ENCODE measurements around the gene PAM.

Gene PAM

DNA sequence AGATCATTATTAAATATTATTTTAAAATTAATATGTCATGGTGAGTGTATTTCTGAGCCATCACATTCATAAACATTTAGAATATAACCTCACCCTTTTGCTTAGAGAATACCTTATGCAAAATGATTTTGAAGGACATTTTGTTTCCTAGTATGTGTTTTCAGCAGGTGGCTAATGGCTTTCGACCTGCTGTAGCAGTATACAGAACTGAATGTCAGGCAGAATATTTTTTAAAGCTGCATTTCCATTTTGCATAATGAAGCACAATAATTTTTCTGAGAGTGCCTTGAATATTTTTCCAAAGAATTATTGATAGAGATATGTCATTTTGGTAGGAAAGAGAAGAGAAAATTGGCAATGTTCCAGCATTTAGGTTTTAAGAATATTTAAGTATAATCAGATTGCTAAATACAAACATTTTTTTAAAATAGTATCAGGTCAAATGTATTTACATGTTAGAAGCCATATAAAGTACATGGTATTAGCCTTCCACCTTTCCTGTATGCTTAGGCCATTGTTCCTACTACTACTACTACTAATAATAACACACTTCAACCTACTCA lies 42.3 kb downstream of the PAM start:
- no peak overlapping the region for H3K9ac ChIP-seq (ENCODE audit: low read length)
- no peaks in the 10 kb centered on the region for H3K27me3 ChIP-seq (replicated peaks; ENCODE audit: control insufficient read depth, insufficient read depth, low read length)
- peaks cover 16% of the 10 kb centered on the region for H3K4me1 ChIP-seq (ENCODE audit: control insufficient read depth, insufficient read depth, low read length)
- no peak overlapping the region for H3K4me3 ChIP-seq (ENCODE audit: low read length)
- H3K9me3 ChIP-seq (ENCODE audit: control insufficient read depth, low read length): no peaks in the 10 kb centered on the region
- H3K36me3 ChIP-seq (ENCODE audit: control insufficient read depth, insufficient read depth, low read length, severe bottlenecking): no peaks in the 10 kb centered on the region
- no peak for DNase-seq (ENCODE audit: low read depth)

DNA sequence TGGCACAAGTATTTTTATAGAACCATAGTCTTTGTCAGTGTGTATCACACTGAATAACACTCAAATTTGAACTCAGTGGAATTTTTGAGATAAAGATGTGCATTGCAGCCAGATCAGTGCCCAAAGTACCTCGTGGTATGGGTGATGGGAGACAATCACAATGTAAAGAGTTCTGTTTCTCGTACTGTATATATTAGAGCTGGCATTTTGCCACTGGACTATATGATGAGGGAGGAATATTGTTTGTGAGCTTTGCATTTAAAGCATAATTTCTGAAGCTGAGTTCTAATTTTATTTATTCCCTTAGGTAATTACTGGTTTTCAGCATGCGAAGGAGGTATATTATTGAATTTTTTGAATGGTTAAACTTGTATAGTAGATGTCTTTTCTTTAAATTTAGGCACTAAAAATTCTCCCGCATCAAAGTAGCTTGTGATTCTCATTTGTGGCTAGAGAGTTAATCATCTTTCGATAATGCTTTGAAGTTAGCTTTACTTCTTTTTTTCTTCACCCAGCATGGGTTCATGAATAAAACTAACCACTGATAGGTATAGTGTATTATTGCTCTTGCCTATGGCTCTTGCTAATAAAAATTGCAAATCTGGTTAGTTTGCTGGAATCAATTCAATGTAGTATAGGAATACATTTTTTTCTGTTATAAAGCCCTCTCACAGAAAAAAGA lies 43.1 kb downstream of the PAM start:
- H3K4me1 ChIP-seq (ENCODE audit: control insufficient read depth, insufficient read depth, low read length): peaks cover 16% of the 10 kb centered on the region
- no peak overlapping the region for H3K4me3 ChIP-seq (ENCODE audit: low read length)
- DNase-seq (ENCODE audit: low read depth): no peak
- no peaks in the 10 kb centered on the region for H3K9me3 ChIP-seq (ENCODE audit: control insufficient read depth, low read length)
- no peaks in the 10 kb centered on the region for H3K36me3 ChIP-seq (ENCODE audit: control insufficient read depth, insufficient read depth, low read length, severe bottlenecking)
- no peak overlapping the region for H3K9ac ChIP-seq (ENCODE audit: low read length)
- no peaks in the 10 kb centered on the region for H3K27me3 ChIP-seq (replicated peaks; ENCODE audit: control insufficient read depth, insufficient read depth, low read length)

DNA sequence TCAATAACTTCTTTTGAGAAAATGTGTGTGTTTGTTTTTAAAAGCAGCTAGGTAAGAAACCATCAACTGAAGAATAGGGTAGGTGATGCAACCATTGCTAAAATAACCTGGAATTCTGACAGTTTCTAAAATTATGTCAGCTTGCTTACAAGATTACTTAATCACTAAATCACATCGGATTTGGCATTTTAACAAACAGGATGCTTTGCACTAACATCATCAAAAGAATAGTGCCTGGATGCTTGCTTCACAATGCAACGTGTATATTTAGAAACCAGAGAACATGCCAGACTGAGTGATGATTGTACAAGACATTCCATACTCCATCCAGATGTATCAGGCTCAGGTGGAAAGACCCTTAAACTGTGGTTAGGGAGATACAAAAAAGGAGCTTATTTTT lies 43.9 kb downstream of the PAM start:
- DNase-seq (ENCODE audit: low read depth): peak; percentile 56
- Histone ChIP-seq H3K9ac (ENCODE audit: low read length) (no peak overlapping the region), H3K4me1 (ENCODE audit: control insufficient read depth, insufficient read depth, low read length) (peaks cover 16% of the 10 kb centered on the region)

DNA sequence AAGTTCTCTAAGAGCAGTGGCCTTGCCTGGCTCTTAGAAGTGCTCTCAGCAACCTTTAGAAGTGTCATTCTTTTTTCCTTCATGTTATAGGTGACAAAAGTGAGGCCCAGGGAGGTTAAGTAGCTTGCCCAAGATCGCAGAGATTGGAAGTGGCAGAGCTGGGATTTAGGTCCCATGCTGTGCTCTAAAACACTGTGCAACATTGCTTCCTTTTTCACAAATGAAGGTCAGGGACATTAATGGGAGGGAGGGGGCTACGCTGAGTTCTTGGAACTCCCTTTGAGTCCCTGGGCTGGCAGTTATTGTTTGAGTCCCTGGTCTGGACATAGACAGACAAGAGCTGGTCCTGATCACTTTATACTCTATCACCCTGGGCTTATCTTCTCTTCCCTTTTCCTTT lies 45.3 kb downstream of the PAM start:
- H3K9ac ChIP-seq (ENCODE audit: low read length): no peak overlapping the region
- peaks cover 16% of the 10 kb centered on the region for H3K4me1 ChIP-seq (ENCODE audit: control insufficient read depth, insufficient read depth, low read length)
- no peaks in the 10 kb centered on the region for H3K36me3 ChIP-seq (ENCODE audit: control insufficient read depth, insufficient read depth, low read length, severe bottlenecking)
- H3K9me3 ChIP-seq (ENCODE audit: control insufficient read depth, low read length): no peaks in the 10 kb centered on the region
- no peaks in the 10 kb centered on the region for H3K27me3 ChIP-seq (replicated peaks; ENCODE audit: control insufficient read depth, insufficient read depth, low read length)
- no peak overlapping the region for H3K4me3 ChIP-seq (ENCODE audit: low read length)
- no peak for DNase-seq (ENCODE audit: low read depth)

More for the DNA sequence above, 43.9 kb downstream of the PAM start:
- no peak overlapping the region for H3K4me3 ChIP-seq (ENCODE audit: low read length)
- H3K36me3 ChIP-seq (ENCODE audit: control insufficient read depth, insufficient read depth, low read length, severe bottlenecking): no peaks in the 10 kb centered on the region
- H3K9me3 ChIP-seq (ENCODE audit: control insufficient read depth, low read length): no peaks in the 10 kb centered on the region
- no peaks in the 10 kb centered on the region for H3K27me3 ChIP-seq (replicated peaks; ENCODE audit: control insufficient read depth, insufficient read depth, low read length)

DNA sequence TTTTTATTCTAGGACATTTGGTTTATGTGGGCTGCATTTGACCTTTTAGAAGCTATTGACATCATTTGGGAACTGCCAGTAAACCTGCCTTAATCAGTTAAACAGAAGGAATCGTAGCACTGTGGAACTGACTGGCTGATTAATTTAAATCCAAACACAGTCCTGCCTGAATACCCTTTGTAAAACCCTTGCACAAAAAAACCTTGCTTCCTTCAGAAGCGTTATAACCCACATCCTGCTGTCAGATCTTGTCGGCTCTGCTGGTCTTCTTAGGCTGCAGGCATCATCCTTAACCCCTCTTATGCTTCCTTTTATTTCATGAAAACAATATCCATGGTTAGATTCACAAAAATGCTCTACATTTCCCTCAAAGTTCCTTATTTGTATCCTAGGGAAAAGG lies 46.3 kb downstream of the PAM start:
- DNase-seq (ENCODE audit: low read depth): no peak
- Histone ChIP-seq H3K9ac (ENCODE audit: low read length) (no peak overlapping the region), H3K9me3 (ENCODE audit: control insufficient read depth, low read length) (no peaks in the 10 kb centered on the region), H3K4me1 (ENCODE audit: control insufficient read depth, insufficient read depth, low read length) (peaks cover 10% of the 10 kb centered on the region), H3K27me3 (replicated peaks; ENCODE audit: control insufficient read depth, insufficient read depth, low read length) (no peaks in the 10 kb centered on the region), H3K36me3 (ENCODE audit: control insufficient read depth, insufficient read depth, low read length, severe bottlenecking) (peaks cover 2% of the 10 kb centered on the region), H3K4me3 (ENCODE audit: low read length) (no peak overlapping the region)

DNA sequence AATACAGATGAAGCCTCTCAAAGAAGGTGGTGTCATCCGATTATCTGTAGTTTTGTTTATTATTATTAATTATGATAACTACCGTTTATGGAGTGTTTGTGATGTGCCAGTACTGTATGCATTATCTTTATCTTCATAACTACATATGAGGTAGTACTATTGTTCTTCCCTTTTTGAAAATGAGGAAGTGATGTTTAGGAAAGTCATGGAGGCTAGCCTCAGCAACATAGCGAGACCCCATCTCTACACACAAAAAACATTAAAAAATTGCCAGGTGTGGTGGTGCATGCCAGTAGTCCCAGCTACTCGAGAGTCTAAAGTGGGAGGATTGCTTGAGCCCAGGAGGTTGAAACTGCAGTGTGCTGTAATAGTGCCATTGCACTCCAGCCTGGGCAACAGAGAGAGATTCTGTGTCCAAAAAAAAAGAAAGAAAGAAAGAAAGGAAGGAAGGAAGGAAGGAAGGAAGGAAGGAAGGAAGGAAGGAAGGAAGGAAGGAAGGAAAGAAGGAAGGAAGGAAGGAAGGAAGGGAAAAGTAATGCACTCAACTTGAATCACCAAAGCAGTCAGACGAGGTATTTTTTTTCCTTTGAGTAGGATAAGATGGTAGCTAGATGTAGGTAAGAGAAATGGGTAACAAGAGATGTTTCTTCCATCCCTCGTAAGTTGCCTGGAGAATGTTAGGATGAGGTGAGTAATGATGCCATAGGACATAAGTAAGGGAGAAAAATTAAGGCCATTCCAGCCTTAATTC lies 47.8 kb downstream of the PAM start:
- peaks cover 4% of the 10 kb centered on the region for H3K36me3 ChIP-seq (ENCODE audit: control insufficient read depth, insufficient read depth, low read length, severe bottlenecking)
- H3K4me1 ChIP-seq (ENCODE audit: control insufficient read depth, insufficient read depth, low read length): peaks cover 8% of the 10 kb centered on the region
- no peak for DNase-seq (ENCODE audit: low read depth)
- no peak overlapping the region for H3K9ac ChIP-seq (ENCODE audit: low read length)
- no peaks in the 10 kb centered on the region for H3K27me3 ChIP-seq (replicated peaks; ENCODE audit: control insufficient read depth, insufficient read depth, low read length)
- no peak overlapping the region for H3K4me3 ChIP-seq (ENCODE audit: low read length)
- no peaks in the 10 kb centered on the region for H3K9me3 ChIP-seq (ENCODE audit: control insufficient read depth, low read length)

DNA sequence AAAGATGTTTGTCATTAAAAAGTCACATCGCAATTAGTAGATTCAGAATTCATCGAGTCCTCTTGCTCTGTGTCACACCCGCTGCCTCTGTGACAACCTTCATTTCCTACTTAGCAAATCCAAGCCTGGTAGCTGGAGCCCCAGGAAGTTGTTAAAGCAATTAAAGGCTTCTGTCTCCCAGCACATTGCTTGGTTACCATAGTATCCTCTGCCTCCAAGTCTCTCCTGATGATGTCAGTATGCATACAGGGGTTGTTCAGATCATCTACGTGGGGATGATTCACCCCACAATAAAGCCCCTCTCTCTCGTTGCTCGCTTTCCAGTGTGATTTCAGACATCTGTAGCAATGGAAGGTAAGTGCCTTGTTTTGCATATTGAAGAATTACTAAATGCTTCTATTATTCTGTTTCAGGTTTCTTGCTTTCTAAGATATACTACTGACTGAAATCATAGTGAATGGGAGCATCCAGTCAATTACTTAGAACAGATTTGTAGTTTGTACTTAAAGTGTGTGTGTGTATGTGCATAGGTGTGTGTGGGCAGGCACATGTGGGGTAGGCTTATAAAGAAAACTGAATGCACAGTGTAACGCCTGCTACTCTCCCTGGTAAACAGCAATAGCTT lies 52.9 kb downstream of the PAM start:
- peaks cover 24% of the 10 kb centered on the region for H3K4me1 ChIP-seq (ENCODE audit: control insufficient read depth, insufficient read depth, low read length)
- no peaks in the 10 kb centered on the region for H3K9me3 ChIP-seq (ENCODE audit: control insufficient read depth, low read length)
- peaks cover 4% of the 10 kb centered on the region for H3K36me3 ChIP-seq (ENCODE audit: control insufficient read depth, insufficient read depth, low read length, severe bottlenecking)
- no peak overlapping the region for H3K9ac ChIP-seq (ENCODE audit: low read length)
- no peaks in the 10 kb centered on the region for H3K27me3 ChIP-seq (replicated peaks; ENCODE audit: control insufficient read depth, insufficient read depth, low read length)
- no peak overlapping the region for H3K4me3 ChIP-seq (ENCODE audit: low read length)
- DNase-seq (ENCODE audit: low read depth): no peak

DNA sequence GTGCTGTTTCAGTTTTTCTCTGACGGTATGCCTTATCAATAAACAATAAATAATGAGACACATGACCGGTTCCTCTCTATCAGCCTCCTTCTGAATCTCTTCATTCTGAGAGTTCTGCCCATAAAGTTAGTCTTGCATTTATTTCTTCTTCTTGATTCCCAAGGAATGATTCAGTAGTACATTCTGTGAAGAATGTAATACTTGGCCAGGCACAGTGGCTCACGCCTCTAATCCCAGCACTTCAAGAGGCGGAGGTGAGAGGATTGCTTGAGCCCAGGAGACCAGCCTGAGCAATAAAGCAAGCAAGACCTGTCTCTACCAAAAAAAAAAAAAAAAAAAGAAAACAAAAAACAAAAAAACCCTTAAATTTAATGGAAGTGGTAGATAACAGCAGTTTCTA lies 53.9 kb downstream of the PAM start:
- DNase-seq (ENCODE audit: low read depth): peak; percentile 28
- peaks cover 4% of the 10 kb centered on the region for H3K36me3 ChIP-seq (ENCODE audit: control insufficient read depth, insufficient read depth, low read length, severe bottlenecking)
- peaks cover 24% of the 10 kb centered on the region for H3K4me1 ChIP-seq (ENCODE audit: control insufficient read depth, insufficient read depth, low read length)
- H3K9me3 ChIP-seq (ENCODE audit: control insufficient read depth, low read length): no peaks in the 10 kb centered on the region
- H3K9ac ChIP-seq (ENCODE audit: low read length): no peak overlapping the region
- no peaks in the 10 kb centered on the region for H3K27me3 ChIP-seq (replicated peaks; ENCODE audit: control insufficient read depth, insufficient read depth, low read length)
- H3K4me3 ChIP-seq (ENCODE audit: low read length): peak overlapping the region; percentile 33

DNA sequence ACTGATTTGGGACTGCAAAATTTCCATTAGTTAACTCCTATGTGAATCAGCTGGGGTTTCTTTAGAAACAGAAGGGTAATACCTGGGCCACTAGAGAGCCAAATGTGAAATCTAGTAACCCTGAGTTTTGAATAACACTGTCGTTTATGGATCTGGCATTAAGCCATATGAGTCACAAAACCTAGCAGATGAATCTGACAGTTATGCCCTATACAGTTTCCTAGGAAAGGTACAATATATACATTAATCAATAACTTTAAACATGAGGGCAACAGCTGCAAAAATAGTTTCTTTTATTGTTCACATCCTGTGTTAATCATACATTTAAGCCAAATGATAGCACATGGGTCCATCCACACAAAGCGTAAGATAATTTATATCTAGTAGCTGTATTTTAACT lies 56.9 kb downstream of the PAM start:
- H3K27me3 ChIP-seq (replicated peaks; ENCODE audit: control insufficient read depth, insufficient read depth, low read length): no peaks in the 10 kb centered on the region
- H3K4me1 ChIP-seq (ENCODE audit: control insufficient read depth, insufficient read depth, low read length): peaks cover 41% of the 10 kb centered on the region
- peak; percentile 31 for DNase-seq (ENCODE audit: low read depth)
- no peaks in the 10 kb centered on the region for H3K36me3 ChIP-seq (ENCODE audit: control insufficient read depth, insufficient read depth, low read length, severe bottlenecking)
- no peak overlapping the region for H3K9ac ChIP-seq (ENCODE audit: low read length)
- H3K4me3 ChIP-seq (ENCODE audit: low read length): no peak overlapping the region
- H3K9me3 ChIP-seq (ENCODE audit: control insufficient read depth, low read length): no peaks in the 10 kb centered on the region

DNA sequence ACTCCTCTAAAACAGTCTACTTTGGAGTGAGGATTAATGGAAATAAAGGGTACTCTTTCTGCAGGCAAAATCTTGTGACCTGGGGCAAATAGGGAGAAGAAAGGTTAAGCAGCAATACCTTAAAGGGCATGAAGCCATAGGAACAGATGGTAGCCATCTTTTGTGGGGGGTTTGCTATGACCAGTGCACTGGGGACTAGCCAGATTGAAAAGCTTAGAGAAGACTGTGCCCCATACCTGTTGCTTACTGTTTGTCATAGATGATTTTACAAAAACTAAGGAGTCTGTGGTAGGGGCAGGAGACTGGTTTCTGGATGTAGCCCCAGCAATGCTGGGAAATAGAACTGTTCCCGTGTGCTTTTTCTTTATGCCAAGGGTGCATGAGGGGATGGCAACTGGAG lies 58.6 kb downstream of the PAM start:
- no peak overlapping the region for H3K9ac ChIP-seq (ENCODE audit: low read length)
- H3K36me3 ChIP-seq (ENCODE audit: control insufficient read depth, insufficient read depth, low read length, severe bottlenecking): no peaks in the 10 kb centered on the region
- no peaks in the 10 kb centered on the region for H3K27me3 ChIP-seq (replicated peaks; ENCODE audit: control insufficient read depth, insufficient read depth, low read length)
- no peak overlapping the region for H3K4me3 ChIP-seq (ENCODE audit: low read length)
- DNase-seq (ENCODE audit: low read depth): no peak
- no peaks in the 10 kb centered on the region for H3K9me3 ChIP-seq (ENCODE audit: control insufficient read depth, low read length)
- H3K4me1 ChIP-seq (ENCODE audit: control insufficient read depth, insufficient read depth, low read length): peaks cover 29% of the 10 kb centered on the region

DNA sequence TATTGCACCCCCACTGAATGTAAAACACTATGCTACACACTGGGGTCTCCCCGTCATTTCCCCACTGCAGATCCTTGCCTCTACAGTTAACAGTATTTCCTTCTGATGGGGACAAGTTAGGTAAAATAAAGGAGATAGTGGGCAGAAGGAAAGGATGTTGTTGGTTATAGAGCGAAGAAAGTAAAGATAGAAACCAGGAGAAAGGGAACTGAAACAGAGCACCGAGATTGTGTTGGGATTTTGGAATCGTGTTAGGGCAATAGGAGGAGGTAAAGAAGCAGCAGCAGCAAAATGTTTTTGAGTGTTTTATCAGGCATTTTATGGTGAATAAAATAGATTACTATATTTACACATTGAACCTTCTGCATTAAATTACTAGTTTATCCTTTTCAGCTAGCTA lies 60.0 kb downstream of the PAM start:
- Histone ChIP-seq H3K27me3 (replicated peaks; ENCODE audit: control insufficient read depth, insufficient read depth, low read length) (no peaks in the 10 kb centered on the region), H3K4me3 (ENCODE audit: low read length) (peak overlapping the region; percentile 36), H3K4me1 (ENCODE audit: control insufficient read depth, insufficient read depth, low read length) (peaks cover 18% of the 10 kb centered on the region), H3K9ac (ENCODE audit: low read length) (no peak overlapping the region), H3K36me3 (ENCODE audit: control insufficient read depth, insufficient read depth, low read length, severe bottlenecking) (no peaks in the 10 kb centered on the region), H3K9me3 (ENCODE audit: control insufficient read depth, low read length) (no peaks in the 10 kb centered on the region)
- DNase-seq (ENCODE audit: low read depth): no peak

All from adipocyte (in vitro differentiated cells).